Stimulated activated CD4-positive, alpha-beta T cell treated with anti-CD3 and anti-CD28 coated beads, Interleukin-1b, Interleukin-23, amount 100 ng/mL, for 1 hour (primary cell): ENCODE measurements around the gene CMC2.

Source experiments
- DNase-seq, 2 donors: peaks; one replicate each; pipeline ENCODE4 v3.0.0-alpha.2; 2020; ENCODE audit warnings: low read depth in 2 of 2

The CMC2 gene

DNA sequence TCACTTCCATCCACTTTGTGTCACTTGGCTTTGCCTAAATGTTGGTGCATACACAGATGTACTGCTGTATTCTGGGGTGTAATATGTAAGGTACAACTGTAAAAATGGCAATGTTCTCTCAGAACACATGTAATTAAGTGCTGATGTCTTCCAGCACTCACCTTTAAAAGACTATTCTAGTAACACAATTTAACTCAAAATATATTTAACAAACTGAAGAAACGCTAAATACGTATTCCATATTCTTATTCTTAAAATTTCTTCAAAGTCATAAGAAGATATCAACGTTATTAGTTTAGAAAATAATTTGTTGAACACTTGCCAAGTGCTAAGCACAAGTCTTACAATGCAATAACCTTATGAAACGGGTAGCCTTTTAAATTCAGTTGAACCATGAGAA lies 3.6 kb downstream of the CMC2 start:
- no peak for DNase-seq

DNA sequence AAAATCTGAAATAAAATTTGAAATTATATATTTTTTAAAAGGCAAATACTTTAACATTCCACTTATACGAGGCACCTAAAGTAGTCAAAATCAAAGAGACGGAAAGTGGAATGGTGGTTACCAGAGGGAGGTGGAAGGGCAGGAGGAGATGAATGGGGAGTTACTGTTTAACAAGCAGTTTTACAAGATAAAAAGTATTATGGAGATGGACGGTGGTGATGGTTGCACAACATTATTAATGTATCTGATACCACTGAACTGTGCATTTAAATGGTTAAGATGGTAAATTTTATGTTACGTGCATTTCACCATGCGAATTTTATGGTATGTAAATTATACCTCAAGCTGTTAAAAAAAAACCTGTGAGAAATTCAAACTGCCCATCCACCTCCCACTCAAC lies 5.4 kb downstream of the CMC2 start:
- DNase-seq: no peak

DNA sequence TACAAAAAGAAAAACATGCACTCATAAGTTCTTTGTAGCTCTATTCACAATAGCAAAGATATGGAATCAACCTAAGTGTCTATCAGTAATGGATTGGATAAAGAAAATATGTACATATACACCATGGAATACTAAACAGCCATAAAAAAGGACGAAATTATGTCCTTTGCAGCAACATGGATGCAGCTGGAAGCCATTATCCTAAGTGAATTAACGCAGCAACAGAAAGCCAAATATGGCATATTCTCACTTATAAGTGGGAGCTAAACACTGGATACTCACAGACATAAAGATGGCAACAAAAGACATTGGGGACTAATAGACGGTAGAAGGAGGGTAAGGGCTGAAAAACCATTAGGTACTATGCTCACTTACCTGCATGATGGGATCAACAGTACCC lies 5.8 kb downstream of the CMC2 start:
- no peak for DNase-seq

GRCh38 chr16:80997964-80998620 lies 8.6 kb downstream of the CMC2 start:
- no peak for DNase-seq

- no peak for DNase-seq
These were observed 9.4 kb downstream of the CMC2 start for GRCh38 chr16:80997139-80997798.

GRCh38 chr16:80996688-80997138 lies 10.0 kb downstream of the CMC2 start:
- DNase-seq: no peak

- no peak for DNase-seq
These were observed 12.2 kb downstream of the CMC2 start for GRCh38 chr16:80994451-80994850.

DNA sequence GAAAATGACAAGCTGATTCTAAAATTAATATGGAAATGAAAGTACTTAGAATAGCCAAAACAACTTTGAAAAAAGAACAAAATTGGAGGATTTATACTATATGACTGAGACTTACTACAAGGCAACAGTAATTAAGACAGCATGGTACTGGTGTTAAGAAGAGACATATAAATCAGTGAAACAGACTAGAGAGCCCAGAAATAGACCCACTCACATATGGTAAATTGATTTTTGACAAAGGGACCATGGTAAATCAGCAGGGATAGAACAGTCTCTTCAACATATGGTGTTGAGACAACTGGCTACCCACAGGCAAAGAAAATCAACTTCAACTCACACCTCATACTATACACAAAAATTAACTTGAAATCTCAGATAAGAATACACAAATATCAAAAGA lies 12.9 kb downstream of the CMC2 start:
- no peak for DNase-seq

- DNase-seq: no peak
These were observed 13.4 kb downstream of the CMC2 start for GRCh38 chr16:80993307-80993706.

DNA sequence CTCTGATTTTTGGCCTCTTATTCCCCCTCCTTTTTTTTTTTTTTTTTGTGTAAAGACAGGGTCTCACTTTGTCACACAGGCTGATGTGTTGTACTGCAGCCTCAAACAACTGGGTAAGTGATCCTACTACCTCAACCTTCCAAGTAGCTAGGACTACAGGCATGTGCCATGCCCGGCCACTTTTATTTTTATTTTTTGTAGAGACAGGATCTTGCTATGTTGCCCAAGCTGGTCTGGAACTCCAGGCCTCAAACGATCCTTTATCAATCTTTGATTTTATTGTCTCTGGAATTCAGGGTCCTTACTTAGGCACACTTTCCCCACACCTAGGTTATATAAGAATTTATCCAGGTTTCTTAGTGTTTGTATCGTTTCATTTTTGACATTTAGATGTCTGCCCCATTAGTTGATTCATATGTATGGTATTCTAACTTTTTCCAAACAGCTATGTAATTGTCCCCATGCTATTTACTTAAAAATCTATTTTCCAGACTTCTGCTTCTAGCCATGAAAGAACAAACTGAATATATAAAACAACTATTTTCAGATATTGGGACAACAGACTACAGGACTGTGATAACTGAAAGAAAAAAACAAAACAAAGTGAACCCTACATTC lies 13.9 kb downstream of the CMC2 start:
- no peak for DNase-seq

DNA sequence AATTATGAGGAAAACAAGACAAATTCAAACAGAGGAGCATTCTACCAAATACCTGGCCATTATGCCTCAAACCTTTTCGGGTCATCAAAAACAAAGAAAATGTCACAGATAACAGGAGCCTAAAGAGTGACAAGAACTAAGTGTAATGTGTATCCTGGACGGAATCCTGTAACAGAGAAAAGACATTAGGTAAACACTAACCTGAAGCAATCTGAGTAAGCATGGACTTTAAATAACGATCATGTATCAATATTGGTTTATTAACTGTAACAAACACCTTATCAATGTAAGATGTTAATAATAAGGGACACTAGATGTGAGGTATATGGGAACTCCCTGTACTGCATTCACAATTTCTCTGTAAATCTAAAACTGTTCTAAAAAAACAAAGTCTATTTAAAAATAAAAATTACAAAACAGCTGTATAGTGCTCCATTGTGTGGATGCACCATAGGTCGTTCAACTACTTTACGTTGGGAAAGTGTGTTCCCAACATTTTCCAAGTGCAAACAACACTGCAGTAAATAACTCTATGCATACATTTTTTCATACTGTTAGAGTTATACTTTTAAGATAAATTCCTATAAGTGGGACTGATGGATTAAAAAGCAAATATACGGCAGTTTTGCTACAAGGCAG lies 14.8 kb downstream of the CMC2 start:
- DNase-seq: no peak

- DNase-seq: no peak
These were observed 15.7 kb downstream of the CMC2 start for GRCh38 chr16:80990978-80991377.

- DNase-seq: no peak
These were observed 16.1 kb downstream of the CMC2 start for GRCh38 chr16:80990577-80990976.

- DNase-seq: no peak
These were observed 16.9 kb downstream of the CMC2 start for GRCh38 chr16:80989801-80990200.

GRCh38 chr16:80988756-80989155 lies 17.9 kb downstream of the CMC2 start:
- no peak for DNase-seq

GRCh38 chr16:80986557-80986956 lies 20.1 kb downstream of the CMC2 start:
- DNase-seq: no peak

DNA sequence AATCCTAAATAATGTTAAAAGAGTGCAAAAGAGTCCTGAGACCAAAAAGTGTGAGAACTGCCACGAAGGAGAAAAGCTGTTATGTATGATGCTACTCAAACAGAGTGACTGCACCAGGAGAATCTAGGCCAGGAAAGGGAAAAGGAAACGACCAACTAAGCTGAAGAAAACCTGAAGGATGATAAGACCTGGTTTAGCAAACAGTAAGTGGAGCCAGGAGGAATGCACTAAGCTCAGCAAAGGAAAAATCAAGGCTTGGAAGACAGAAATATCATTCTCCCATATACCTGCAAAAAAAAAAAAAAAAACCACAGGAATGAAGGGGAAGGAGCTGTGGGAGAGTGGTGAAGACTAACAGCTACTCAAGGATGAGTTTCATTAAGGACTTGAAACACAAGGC lies 21.1 kb downstream of the CMC2 start:
- DNase-seq: no peak

GRCh38 chr16:80984124-80984892 lies 22.4 kb downstream of the CMC2 start:
- no peak for DNase-seq

- DNase-seq: no peak
These were observed 24.0 kb downstream of the CMC2 start for GRCh38 chr16:80982646-80983045.

DNA sequence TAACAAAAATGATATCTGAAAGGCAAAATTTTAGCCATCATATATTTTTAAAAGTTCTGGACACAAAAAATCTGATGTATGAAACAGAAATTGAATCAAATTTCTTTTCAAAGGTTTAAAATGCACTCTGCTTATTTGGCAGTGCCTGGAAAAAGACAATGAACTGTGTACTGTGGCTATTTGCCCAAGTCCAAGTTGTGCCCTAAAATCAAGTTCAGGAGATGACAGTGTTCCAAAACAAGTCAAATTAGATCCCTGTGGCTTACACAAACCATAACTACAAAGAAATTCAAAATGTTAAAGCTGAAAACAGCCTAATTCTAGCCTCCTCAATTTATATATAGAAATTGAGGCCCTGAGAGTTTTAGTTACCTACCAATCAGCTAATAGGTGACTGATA lies 25.6 kb downstream of the CMC2 start:
- DNase-seq: no peak

GRCh38 chr16:80976946-80977345 lies 29.7 kb downstream of the CMC2 start:
- no peak for DNase-seq
